DMS 273 treated with DMSO at 0.1 percent for 48 hours (cell line): ENCODE measurements around the gene EPHA3.

Experiments used
- DNase-seq: peaks from one replicate; lab custom pipeline; 2025; lab: John Stamatoyannopoulos, UW

Gene EPHA3

DNA sequence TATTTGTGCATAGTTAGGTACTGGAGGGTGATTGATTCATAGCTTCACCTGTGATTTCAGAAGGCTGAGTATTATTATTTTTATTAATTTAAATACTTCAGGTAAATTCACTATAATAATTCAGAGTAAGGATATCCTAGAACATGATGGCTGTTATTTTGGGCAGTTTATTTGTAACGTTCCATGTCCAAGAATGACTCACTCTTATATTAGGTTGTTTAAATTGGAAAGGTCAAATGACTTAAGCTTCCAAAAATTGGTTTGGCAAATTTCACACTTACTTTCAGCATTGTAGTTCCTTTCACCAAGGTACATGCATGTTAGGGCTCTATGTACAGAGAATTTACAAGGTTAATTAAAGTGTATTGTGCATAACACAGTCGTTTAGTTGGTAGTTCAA lies 120.2 kb downstream of the EPHA3 start:
- no peak for DNase-seq

DNA sequence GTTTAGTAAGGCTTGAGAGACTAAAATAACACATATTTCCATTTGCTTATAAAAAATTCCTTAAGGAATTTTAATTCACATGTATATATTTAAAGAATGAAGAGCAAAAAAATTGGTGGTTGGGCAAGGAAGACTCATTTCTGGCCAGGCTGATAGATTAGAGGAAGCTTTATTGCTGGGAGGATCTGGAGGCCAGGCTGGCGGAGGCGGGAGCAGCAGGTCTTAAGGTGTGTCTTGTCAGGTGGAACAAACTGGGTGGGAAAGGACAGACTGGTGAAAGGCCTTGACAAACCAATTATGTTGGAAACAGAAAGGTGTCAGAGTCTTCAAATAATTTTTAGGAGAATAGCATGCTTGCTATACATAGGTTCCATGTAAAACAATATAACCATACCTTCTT lies 124.7 kb downstream of the EPHA3 start:
- no peak for DNase-seq

DNA sequence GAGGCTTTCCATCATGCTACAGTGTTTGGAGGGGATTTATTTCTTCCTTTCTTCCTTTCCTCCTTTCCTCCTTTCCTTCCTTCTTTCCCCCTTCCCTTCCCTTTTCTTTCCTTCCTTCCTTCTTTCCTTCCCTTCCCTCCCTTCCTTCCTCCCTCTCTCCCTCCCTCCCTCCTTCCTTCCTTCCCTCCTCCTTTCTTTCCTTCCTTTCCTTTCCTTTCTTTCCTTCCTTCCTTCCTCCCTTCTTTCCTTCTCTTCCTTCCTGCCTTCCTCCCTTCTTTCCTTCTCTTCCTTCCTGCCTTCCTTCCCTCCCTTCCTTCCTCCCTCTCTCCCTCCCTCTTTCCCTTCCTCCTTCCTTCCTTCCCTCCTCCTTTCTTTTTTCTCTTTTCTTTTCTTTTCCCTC lies 127.2 kb downstream of the EPHA3 start:
- DNase-seq, result no peak

DNA sequence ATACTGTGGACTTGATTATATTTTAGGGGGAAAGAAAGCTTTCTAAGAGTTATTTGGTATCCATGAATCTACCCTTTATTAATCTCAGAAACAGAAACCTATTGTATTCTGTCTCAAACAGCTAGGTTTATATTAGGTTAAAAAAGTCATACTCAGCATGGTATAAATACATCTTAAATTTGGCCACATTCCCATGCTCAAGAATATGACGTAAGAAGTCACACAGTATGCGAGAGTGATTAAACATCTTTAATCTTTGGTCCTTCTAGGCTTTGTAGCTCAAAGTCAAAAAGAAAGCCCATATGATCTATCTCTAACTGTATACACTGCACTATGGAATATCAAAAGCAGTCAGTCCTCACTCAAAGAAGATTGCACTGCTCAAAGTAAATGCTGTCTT lies 131.4 kb downstream of the EPHA3 start:
- no peak for DNase-seq

DNA sequence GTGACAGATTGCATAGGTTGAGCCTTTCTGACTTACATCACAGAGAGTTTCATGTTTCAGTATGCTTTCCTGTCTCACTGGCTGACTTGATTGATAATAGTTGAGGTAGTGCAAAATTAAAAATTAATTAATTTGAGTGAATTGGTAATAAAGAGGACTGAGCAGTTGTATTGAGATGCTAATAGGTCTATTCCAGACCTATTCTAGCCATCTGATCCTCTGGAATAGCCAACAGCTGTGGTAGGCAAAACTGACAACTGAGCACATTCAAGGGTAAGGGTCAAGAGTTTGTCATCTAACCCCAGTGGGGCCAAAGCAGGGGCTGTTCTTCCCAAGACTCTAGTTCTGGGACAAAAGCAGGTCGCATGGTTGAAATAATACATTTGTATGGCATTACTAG lies 132.4 kb downstream of the EPHA3 start:
- no peak for DNase-seq

DNA sequence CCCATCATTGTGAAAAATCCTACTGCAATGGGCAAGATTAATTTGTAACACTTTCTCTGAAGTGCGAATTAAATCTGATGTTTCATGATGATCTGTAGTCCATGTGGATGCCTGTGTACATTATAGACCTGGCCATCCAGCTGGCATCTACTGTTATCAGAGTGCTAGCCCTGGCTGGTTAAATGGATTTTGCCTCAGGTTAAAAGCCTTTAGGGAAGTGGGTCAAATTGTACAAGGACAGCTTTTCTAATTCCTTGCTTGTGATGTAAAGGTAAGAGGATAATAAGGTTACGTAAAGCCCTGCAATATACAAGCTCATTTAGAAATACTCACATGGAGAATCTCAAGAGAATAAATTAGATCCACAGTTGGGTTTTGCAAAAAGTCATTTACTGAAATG lies 138.2 kb downstream of the EPHA3 start:
- DNase-seq, result no peak

DNA sequence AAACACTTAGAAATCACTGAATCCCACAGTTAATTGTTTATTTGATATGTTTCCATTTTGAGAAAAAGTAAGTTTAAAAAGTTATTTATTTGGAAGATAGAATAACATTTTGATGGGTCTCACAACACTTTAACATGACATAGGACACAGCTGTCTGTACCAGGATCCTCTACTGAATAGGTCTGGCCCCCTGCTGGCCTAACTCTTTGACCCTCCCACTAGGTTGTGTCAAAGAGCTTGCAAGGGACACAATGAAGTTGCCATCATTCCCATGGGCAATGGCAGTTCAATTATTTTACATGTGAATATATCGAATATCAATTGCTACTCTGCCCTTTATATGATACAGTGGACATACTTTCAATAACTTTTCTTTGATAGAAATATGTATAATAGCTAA lies 138.9 kb downstream of the EPHA3 start:
- no peak for DNase-seq

DNA sequence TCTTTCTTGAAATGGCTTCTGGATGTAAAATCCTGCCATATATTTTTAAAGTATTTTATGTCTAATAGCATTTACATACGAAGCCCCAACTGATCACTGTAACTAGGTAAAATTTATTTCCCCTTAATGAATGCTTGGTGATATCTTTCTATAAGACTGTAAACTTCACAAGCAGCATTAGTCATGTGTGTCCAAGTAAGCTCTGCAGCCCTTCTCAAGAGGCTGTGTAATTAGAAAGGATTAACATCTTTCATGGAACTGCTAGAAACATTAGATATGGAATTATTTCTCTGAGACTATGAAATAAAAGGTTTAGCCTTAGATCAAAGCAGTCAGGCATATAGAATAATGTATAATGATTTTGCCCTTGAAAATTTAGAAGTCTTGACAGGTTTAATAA lies 143.3 kb downstream of the EPHA3 start:
- no peak for DNase-seq

DNA sequence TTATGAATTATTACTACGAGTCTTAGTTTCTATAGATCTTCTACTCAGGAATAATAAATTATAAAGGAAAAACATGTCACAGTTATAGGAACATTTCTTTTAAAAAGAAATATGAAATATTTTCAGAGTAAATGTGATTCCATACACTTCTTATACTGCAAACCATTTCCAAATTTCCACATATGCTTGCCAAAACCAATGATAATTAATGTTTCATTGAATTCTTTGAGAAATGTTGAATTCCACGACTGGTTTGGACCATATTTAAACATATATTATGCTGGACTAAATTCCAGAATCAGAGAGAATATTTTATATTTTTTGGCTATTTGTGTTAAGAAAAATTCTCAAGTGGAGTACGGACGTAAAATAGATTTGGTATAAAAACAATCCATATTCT lies 144.6 kb downstream of the EPHA3 start:
- DNase-seq, result no peak

DNA sequence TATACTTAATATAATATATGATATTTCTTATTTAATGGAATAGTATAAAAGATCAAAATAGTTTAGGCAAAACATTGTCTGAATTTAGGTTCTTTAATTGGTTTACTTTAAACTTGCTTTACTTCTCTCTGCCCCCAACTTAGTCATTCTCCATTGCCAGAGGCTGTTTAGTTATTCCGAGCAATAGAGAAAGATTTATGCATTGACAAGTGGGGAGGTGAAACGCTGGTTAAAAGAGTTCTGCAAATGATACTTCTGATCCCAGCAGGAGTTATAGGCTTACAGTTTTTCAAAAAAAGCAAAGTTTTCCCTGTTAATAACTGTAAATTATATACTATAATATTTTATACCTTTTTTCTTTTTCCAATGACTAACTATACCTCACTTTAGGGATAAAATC lies 145.4 kb downstream of the EPHA3 start:
- no peak for DNase-seq

DNA sequence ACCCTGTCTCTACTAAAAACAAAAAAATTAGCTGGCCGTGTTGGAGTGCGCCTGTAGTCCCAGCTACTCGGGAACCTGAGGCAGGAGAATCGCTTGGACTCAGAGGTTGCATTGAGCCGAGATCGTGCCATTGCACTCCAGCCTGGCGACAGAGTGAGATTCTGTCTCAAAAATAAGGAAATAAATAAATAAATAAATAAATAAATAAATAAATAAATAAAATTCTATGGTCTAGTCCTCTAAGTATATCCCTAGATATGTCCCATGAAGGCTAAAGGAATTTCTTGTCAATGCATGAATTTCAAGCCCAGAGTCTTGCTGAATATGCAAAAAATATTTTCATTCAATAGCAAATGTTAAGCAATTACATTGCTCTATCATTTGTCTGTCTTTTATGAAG lies 149.0 kb downstream of the EPHA3 start:
- no peak for DNase-seq

DNA sequence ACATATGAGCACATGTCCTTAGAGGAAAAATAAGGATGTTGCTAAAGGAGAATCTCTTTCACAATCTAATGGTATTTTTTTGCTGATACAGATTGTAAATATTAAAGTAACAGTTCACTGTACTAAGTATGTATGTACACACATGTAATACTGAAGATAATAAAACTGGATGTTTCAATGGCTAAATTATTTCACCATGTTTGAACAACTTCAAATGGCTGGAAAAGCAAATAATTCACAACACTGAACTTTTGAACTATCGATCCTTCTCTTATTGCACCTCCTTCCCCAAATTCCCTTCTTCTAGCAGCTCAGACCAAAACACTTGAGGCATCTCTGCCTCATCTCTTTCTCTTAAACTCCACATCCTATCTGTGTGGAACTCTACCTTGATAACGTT lies 149.5 kb downstream of the EPHA3 start:
- DNase-seq, result no peak

DNA sequence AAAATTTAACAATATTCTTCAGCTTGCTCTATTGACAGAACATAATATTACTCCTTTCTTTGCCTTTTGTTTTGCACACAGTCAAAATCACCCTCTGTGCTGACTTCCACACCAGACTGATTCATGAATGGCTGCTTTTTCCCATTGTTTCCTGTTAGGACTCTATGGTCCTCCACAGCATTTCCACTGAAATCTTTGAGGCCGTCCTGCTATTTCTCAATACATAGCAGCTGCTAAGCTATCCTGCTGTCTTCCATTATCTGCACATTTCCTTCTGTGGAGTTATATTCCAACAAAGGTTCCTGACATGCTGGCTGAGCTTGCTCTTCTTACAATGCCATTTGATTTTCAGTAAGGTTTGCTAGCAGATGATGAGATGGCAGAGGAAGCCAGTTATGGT lies 153.3 kb downstream of the EPHA3 start:
- DNase-seq, result no peak

DNA sequence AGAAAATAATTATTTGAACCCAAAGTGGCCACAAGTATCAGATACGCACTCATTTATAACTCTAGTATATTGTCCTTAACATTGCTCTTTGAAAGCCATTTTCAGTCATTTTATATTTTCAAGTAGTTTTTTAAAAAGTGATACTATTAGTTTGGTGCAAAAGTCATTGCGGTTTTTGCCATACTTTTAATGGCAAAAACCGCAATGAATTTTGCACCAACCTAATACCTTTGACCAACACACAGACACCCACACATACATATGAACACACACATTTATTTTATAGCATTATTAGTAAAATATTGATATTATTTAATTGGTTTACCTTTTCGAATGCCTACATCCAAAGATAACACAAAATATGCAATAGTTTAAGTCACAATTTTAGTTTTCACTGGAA lies 154.3 kb downstream of the EPHA3 start:
- no peak for DNase-seq

DNA sequence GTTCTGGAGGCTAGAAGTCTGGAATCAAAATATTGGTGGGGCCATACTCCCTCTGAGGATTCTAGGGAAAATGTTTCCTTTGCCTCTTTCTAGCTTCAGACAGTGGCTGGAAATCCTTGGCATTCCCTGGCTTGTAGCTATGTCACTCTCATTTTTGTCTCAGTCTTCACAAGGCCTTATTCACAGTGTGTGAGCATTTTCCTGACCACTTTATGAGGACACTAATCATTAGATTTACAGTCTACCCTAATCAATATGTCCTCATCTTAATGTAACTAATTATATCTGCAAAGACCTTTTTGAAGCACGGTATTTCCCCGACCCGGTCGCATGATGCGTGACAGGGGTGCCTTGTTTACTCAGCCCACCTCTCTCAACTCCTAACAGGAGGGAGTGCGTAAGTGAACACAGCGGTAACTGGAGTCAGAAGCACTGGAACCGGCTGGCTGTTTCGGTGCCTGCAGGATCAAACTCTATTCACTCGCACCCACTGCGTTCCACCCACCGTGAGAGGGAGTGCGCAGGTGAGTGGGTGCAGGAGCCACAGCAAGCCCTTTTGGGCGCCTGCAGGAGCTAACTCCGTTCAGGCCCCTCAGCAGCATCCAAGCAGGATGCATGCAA lies 155.0 kb downstream of the EPHA3 start:
- no peak for DNase-seq

DNA sequence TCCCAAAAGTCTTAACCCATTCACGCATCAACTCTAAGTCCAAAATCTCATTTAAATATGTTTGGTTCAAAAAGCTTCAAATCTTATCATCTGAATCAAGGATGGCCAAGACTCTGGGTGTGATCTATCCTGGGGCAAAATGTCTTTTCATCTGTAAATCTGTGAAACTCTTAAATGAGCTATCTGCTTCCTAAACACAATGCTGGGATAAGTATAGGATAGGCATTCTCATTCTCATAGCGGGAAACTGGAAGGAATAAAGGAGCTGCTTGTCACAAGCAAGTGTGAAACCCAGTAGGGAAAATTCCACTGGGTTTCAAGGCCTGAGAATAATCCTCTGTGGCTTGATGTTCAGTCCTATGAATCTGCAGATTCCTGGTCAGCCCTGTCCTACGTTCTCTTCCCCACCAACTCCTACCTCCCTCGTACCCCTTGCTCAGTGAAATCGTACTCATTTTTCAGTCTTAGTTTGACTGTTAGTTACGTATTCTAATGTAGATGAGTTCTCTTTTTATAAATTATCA lies 156.7 kb downstream of the EPHA3 start:
- no peak for DNase-seq

DNA sequence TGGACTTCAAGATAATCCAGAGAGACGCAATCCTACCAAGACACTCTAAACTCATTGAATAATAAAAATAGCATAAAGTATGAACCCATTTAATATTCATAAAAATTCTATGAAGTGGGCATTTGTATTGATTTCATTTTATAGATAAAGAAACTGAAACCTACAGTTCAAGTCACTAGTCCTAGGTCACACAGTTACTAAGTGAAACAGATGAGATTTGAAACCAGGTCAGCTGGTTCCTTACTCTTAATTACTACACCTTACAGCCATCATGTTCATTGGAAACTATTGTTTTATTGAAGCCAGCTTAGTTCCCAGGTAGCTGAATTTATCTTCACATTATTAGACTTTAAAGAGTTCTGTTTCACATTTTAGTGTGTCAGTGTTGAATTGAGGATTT lies 158.7 kb downstream of the EPHA3 start:
- DNase-seq, result no peak

DNA sequence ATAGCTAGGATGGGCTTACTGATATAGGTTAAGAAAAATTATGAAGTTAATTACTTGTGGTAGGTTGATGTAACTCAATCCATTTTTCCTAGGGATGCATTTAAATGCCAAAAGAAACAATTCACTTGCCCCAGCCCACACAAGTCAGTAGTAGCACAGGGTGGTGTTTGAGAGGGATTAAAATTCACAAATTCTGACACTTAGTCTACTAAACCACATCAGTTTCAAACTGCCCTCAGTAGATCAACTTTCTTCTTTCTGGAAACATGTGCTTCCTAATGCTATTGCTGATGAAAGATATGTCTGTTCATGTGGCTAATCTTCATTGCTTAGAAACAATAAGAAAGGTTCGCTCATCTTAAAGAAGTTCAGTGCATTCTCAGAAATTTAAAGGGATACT lies 160.6 kb downstream of the EPHA3 start:
- DNase-seq, result no peak

DNA sequence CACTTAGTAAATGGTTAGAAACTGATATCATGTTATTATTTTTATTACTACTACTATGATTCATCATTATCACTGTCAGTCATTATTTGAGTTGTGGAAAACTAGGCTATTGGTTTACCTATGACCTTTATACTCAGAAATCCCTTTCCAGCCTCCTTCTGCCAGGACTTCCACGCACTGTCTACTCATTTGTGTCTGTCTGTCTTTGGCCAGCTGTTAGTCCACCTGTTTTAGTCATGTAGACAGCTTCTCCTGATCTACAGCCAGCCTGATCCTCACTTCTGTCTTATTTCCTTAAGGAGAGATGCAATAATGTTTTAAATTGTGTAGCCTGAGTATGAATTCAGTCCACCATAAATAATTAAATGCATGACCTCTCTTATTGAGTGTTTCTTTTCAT lies 162.8 kb downstream of the EPHA3 start:
- no peak for DNase-seq

DNA sequence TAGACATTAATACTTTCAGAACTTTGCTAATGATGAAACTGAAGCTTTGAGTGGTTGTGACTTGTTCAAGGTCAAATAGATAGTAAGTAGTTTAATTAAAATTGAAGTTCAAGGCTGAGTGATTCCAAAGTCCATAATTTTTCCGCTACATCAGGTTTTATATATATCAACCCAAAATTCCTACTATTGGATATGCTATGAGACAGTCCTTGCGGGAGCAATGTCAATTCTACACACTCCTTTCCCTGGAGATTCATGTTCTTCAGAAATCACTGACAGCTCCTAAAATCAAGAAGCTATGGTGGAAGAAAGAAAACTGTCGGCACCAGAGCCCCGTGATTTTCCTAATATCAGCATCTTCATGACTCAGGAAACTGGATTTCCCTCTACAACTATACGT lies 167.6 kb downstream of the EPHA3 start:
- no peak for DNase-seq

DNA sequence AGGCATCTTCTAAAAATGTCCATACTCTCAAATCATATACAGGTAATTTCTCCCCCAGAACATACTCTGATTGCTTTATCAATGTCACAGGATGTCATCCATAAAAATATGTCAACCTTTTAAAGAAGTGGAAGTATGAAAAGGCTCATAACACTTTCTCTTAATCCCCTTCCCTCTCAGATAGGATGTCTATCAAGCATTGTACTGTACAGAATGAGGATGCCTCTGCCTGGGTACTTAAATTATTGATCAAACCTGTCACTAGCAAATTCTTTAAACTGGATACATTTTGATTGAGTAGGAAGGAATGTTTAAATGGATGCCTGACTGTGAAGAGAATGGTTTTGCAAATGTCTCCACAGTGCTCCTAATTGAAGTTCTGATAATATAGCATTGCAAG lies 168.7 kb downstream of the EPHA3 start:
- no peak for DNase-seq

DNA sequence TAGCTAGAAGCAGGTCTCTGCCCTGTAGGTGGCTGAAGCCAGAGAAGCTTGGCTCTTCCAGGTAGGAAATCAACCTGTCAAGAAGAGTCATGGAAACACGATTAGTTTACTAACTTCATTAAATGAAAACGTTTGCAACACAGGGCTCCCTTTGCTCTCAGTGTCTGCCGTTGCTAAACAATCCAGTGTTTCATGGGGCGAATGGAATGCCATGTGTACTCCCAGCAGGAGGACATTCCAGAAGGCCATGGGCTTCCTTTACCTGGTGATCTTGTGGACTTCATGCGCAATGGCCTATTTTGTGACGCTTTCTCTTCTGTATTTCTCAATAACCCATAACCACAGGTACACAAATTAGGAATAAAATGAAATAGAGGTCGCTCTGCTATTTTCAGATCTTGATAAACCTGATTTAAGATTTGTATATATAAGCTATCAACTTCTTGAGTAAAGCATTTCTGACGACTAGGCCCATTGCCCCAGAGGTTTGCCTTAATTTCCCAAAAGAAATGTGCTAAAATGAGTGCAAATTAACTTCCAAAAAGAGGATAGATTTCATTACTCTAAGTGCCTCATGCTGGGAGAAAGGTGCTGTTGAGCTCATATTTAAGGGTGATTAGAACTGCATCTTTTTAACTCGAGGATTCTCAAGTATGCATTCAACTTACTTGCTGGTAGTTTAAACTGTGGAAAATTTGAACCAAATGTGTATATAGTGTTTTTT lies 171.0 kb downstream of the EPHA3 start:
- no peak for DNase-seq

DNA sequence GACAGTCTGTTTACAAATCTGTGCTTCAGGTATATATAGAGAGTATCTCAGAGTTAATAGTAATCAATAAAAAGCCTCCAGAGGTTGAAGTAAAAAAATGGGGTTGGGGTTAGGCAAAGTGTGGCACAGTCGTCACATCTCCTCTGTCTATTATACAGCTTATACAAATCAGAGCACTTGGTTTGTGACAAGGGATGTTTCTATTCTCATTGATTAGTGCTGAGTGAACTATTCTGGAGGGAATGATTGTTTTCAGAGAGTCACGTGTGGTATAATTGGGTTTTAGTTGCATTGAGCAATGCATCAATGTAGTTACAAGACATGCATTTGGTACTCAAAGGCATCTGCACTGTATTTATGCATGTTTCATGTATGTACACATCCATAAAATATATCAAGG lies 172.9 kb downstream of the EPHA3 start:
- no peak for DNase-seq

DNA sequence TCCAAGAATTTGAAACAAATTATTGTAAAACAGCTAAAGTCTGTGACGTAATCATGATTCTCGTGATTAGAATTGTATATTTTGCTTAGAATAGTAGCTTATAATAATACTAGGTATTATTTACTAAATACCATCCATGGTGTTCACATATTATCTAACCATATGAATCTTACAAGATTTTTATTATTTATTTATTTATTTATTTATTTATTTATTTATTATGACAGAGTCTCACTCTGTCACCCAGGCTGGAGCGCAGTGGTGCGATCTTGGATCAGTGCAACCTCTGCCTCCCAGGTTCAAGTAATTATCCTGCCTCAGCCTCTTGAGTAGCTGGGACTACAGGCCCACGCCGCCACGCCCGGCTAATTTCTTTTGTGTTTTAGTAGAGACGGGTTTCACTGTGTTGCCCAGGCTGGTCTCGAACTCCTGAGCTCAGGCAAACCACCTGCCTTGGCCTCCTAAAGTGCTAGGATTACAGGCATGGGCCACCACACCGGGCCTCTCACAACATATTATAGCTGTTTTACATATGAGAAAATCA lies 173.5 kb downstream of the EPHA3 start:
- DNase-seq, result no peak
